IMR-90 (cell line): ENCODE measurements around the gene GALK1. TPM values are rescaled to one million over a fixed set of nuclear protein-coding genes. Genes with fewer than 3 reads are reported as not detected.

Source experiments
- ATAC-seq: fragments of 200-7000 bp; cut with Tn5 transposase; 2 replicates; pipeline ENCODE4 v1.9.1; 2020; ENCODE audit warnings: low read depth, mild to moderate bottlenecking, moderate library complexity
- BruUV-seq: library from RNA; stranded (reverse); fragments of 400-500 nt; replicated peaks from 2 replicates; lab custom pipeline; 2021; lab: Mats Ljungman, UMichigan
- CTCF ChIA-PET: fragments of 300-600 bp; formaldehyde crosslinking; extraction: SDS; loops from one replicate; lab custom pipeline; 2021; ENCODE audit warnings: antibody characterized with exemption; lab: Yijun Ruan, JAX
- POLR2A ChIA-PET: fragments of 300-600 bp; sonication (Branson Sonifier 250); formaldehyde crosslinking; loops from one replicate; lab custom pipeline; 2022; ENCODE audit warnings: antibody characterized with exemption; ENCODE audit not compliant: unreplicated experiment; lab: Charles Lee
- DNase-seq: peaks from one replicate; pipeline ENCODE4 v3.0.0; 2013
- H2AFZ ChIP-seq: replicated peaks from 2 replicates; pipeline ENCODE3; 2013; ENCODE audit warnings: low read length, mild to moderate bottlenecking; ENCODE audit not compliant: poor library complexity
- H2AK5ac ChIP-seq: 2 replicates; pipeline ENCODE4 v1.6.1; 2013; ENCODE audit warnings: low read depth, low read length, inconsistent platforms
- H2AK9ac ChIP-seq: replicated peaks from 2 replicates; pipeline ENCODE3; 2013; ENCODE audit warnings: mild to moderate bottlenecking, low read depth, low read length, moderate library complexity; ENCODE audit not compliant: poor library complexity
- H2BK120ac ChIP-seq: 2 replicates; pipeline ENCODE4 v1.6.1; 2013; ENCODE audit warnings: low read depth, low read length, inconsistent platforms
- H2BK15ac ChIP-seq: 3 replicates; pipeline ENCODE4 v1.6.1; 2013; ENCODE audit warnings: low read depth, low read length, inconsistent platforms
- H2BK20ac ChIP-seq: 2 replicates; pipeline ENCODE4 v1.6.1; 2013; ENCODE audit warnings: low read depth, mild to moderate bottlenecking, inconsistent platforms, low read length, moderate library complexity
- H2BK5ac ChIP-seq: 2 replicates; pipeline ENCODE4 v1.6.1; 2013; ENCODE audit warnings: mild to moderate bottlenecking, low read depth, low read length, inconsistent platforms; ENCODE audit not compliant: poor library complexity, severe bottlenecking
- H3K14ac ChIP-seq: replicated peaks from 2 replicates; pipeline ENCODE4 v1.6.1; 2013; ENCODE audit warnings: low read depth, low read length, inconsistent platforms
- H3K18ac ChIP-seq: 2 replicates; pipeline ENCODE4 v1.6.1; 2013; ENCODE audit warnings: low read depth, low read length, control low read depth
- H3K23ac ChIP-seq: 2 replicates; pipeline ENCODE4 v1.6.1; 2013; ENCODE audit warnings: low read depth, low read length, inconsistent platforms
- H3K27ac ChIP-seq: 2 replicates; pipeline ENCODE4 v1.5.1; 2013; ENCODE audit warnings: mild to moderate bottlenecking, control low read depth, low read length; ENCODE audit not compliant: insufficient read depth
- H3K27me3 ChIP-seq: 2 replicates; pipeline ENCODE4 v1.6.1; 2013; ENCODE audit warnings: low read length; ENCODE audit not compliant: control insufficient read depth, insufficient read depth
- H3K36me3 ChIP-seq: 2 replicates; pipeline ENCODE4 v1.6.1; 2013; ENCODE audit warnings: low read length, mixed read lengths; ENCODE audit not compliant: control insufficient read depth, insufficient read depth
- H3K4ac ChIP-seq: 2 replicates; pipeline ENCODE4 v1.6.1; 2013; ENCODE audit warnings: low read depth, low read length, inconsistent platforms
- H3K4me1 ChIP-seq: 2 replicates; pipeline ENCODE4 v1.6.1; 2013; ENCODE audit warnings: low read length, mixed read lengths; ENCODE audit not compliant: control insufficient read depth, insufficient read depth
- H3K4me2 ChIP-seq: 2 replicates; pipeline ENCODE4 v1.6.1; 2013; ENCODE audit warnings: low read depth, mild to moderate bottlenecking, control low read depth, low read length, moderate library complexity
- H3K4me3 ChIP-seq: 2 replicates; pipeline ENCODE4 v1.5.1; 2013; ENCODE audit warnings: low read depth, mild to moderate bottlenecking, control low read depth, low read length, moderate library complexity; ENCODE audit not compliant: insufficient read depth
- H3K56ac ChIP-seq: 2 replicates; pipeline ENCODE4 v1.6.1; 2013; ENCODE audit warnings: low read length, inconsistent platforms; ENCODE audit not compliant: insufficient read depth; ENCODE audit errors: extremely low read depth
- H3K79me1 ChIP-seq, 2 experiments: 2 replicates each; pipeline ENCODE4 v1.6.1; 2013; ENCODE audit warnings: low read length in 2 of 2, inconsistent platforms in 1 of 2, low read depth in 1 of 2
- H3K9ac ChIP-seq: 2 replicates; pipeline ENCODE4 v1.6.1; 2013; ENCODE audit warnings: low read depth, low read length, control low read depth
- H3K9me1 ChIP-seq: 2 replicates; pipeline ENCODE4 v1.6.1; 2013; ENCODE audit warnings: low read length, inconsistent platforms; ENCODE audit not compliant: insufficient read depth
- H3K9me3 ChIP-seq: 2 replicates; pipeline ENCODE4 v1.6.1; 2013; ENCODE audit warnings: low read length; ENCODE audit not compliant: control insufficient read depth, insufficient read depth
- H4K20me1 ChIP-seq: 2 replicates; pipeline ENCODE4 v1.6.1; 2013; ENCODE audit warnings: low read length, inconsistent platforms; ENCODE audit not compliant: insufficient read depth
- H4K5ac ChIP-seq: 2 replicates; pipeline ENCODE4 v1.6.1; 2013; ENCODE audit warnings: mild to moderate bottlenecking, low read depth, low read length, control low read depth
- H4K8ac ChIP-seq, 2 experiments: 2 replicates each; pipeline ENCODE4 v1.6.1; 2013; ENCODE audit warnings: low read depth in 2 of 2, low read length in 2 of 2, control low read depth in 1 of 2, inconsistent platforms in 1 of 2
- H4K91ac ChIP-seq: 2 replicates; pipeline ENCODE4 v1.6.1; 2013; ENCODE audit warnings: low read depth, low read length, inconsistent platforms; ENCODE audit not compliant: insufficient read depth
- CHD1 ChIP-seq: IDR thresholded peaks from 2 replicates; pipeline ENCODE4 v1.6.1; 2012; ENCODE audit warnings: low read depth, low read length, improper control_type of control experiment
- MXI1 ChIP-seq: IDR thresholded peaks from 2 replicates; pipeline ENCODE4 v1.6.1; 2012; ENCODE audit warnings: low read depth, mild to moderate bottlenecking, low read length, moderate library complexity, borderline replicate concordance
- POLR2A ChIP-seq: IDR thresholded peaks from 2 replicates; pipeline ENCODE4 v1.6.1; 2012; ENCODE audit warnings: mild to moderate bottlenecking, low read depth, low read length
- RCOR1 ChIP-seq: IDR thresholded peaks from 2 replicates; pipeline ENCODE4 v1.6.1; 2012; ENCODE audit warnings: mild to moderate bottlenecking, low read length, improper control_type of control experiment; ENCODE audit not compliant: insufficient replicate concordance
- WGBS, 2 experiments: methylation state at CpG; one replicate each; pipeline versions ENCODE4 v1.1.5 to v1.1.7; 2013; ENCODE audit warnings: missing lambda C conversion rate in 2 of 2; ENCODE audit not compliant: insufficient read length in 1 of 2; ENCODE audit errors: extremely low coverage in 2 of 2; 5-methylcytosine and 5-hydroxymethylcytosine counted together
- dilution Hi-C: fragments of 300-500 bp; cut with HindIII; formaldehyde crosslinking; loops from one replicate; pipeline ENCODE4 v1.14.3; 2018; ENCODE audit warnings: low sequenced_read_pairs; ENCODE audit not compliant: unreplicated experiment
- in situ Hi-C: fragments of 300-500 bp; cut with MboI; formaldehyde crosslinking; loops from 3 replicates; pipeline ENCODE4 v1.14.3; 2019; ENCODE audit warnings: low sequenced_read_pairs, inconsistent platforms, mixed read lengths
- intact Hi-C: fragments of 100-400 bp; cut with micrococcal nuclease; formaldehyde crosslinking; loops from 2 replicates; pipeline ENCODE4 v1.10.0; 2022
- polyA plus RNA-seq, 3 experiments: library from polyadenylated mRNA; depleted of rRNA; stranded (reverse); fragments of >200 nt; gene quantifications; 2 replicates each; pipeline ENCODE4 v1.2.3, GENCODE V29; 2012; ENCODE audit warnings: low replicate concordance in 1 of 3
- total RNA-seq: library from RNA; depleted of rRNA; stranded (reverse); fragments of >200 nt; gene quantifications from 2 replicates; pipeline ENCODE4 v1.2.3, GENCODE V29; 2012
- TF ChIP-seq, protein P1 (sequence below): fragments of 150-350 bp; IDR thresholded peaks from 2 replicates; pipeline ENCODE4 v1.6.1; 2016; ENCODE audit warnings: low read depth, mild to moderate bottlenecking, low read length, moderate library complexity, borderline replicate concordance
- TF ChIP-seq, protein P2 (sequence below): conservative IDR thresholded peaks from 2 replicates; pipeline ENCODE4 v1.5.1; 2012; ENCODE audit warnings: mild to moderate bottlenecking, low read depth, low read length, improper control_type of control experiment

The GALK1 gene
- total and polyA plus RNA-seq, 2 of the 4 experiments (the other 2 are of a cell fraction): 19.9 to 21.9 TPM

DNA sequence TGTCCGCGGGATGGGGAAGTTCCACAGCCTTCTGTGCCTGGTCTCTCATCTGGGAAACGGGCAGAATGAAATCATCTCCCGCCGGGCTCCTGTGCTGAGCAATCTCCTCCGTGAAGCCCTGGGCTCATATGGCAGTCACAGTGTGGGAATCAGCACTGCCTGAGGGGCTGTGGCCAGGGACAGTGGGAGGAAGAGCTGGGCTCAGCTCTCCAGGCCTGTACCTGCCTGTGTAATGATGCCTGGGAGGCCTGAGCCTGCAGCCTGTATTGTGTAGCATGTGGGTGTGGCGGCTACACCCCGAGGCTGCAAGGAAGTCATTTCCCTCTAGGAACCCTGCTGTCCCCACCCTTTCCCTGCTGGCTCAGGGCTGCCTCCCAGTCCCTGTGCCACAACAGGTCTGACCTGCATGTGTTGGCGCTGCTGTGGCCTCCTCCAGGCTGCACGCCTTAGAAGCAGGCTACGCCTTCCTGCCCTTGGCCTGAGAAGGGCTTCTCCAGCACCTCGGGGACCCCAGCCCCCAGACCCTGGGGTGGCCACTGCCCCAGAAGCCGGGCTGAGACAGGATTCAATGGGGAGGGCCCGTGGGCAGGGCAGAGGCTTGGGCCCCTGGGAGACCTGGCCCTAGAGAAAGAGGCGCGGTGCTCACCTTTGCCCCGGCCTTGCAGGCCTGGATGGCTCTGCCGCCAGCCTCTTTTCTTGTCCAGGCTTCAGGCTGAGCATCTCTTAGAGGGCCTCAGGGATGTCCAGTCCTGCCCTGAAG, 41.6 kb downstream of the GALK1 start:
- H3K9ac ChIP-seq: no peak overlapping the region
- ChIA-PET CTCF (no interaction called here), POLR2A (no interaction called here)
- no peak overlapping the region for H4K5ac ChIP-seq
- no peak overlapping the region for H3K18ac ChIP-seq
- H2BK120ac ChIP-seq: no peak overlapping the region
- H3K4me3 ChIP-seq: no peak overlapping the region
- H3K4ac ChIP-seq: no peak overlapping the region
- no peak overlapping the region for H3K56ac ChIP-seq
- no peaks in the 10 kb centered on the region for H3K9me3 ChIP-seq
- no peak overlapping the region for H4K8ac ChIP-seq
- WGBS, 2 experiments: 91% methylated on average over 4 of the region's 18 CpGs; no CpG with 5 or more reads in 1 of the 2 experiments
- ATAC-seq (no peak), DNase-seq (no peak)
- no peak overlapping the region for H2BK5ac ChIP-seq
- no TSS peak for BruUV-seq
- no peak overlapping the region for H2AK5ac ChIP-seq
- no peak overlapping the region for H3K14ac ChIP-seq
- no peak overlapping the region for H2AFZ ChIP-seq
- no peaks in the 10 kb centered on the region for H3K9me1 ChIP-seq
- H3K36me3 ChIP-seq: no peaks in the 10 kb centered on the region
- no peak overlapping the region for H2AK9ac ChIP-seq
- in situ Hi-C loops: no loop called here
- H3K4me2 ChIP-seq: no peak overlapping the region
- no peak overlapping the region for H3K27ac ChIP-seq
- H4K91ac ChIP-seq: no peak overlapping the region
- dilution Hi-C loops: no loop called here
- H3K79me1 ChIP-seq: no peaks in the 10 kb centered on the region
- H3K27me3 ChIP-seq: peaks cover 59% of the 10 kb centered on the region
- intact Hi-C loops: no loop called here
- H3K23ac ChIP-seq: no peak overlapping the region
- H2BK15ac ChIP-seq: no peak overlapping the region
- TF ChIP-seq CHD1 (no peak), RCOR1 (no peak), MXI1 (no peak), POLR2A (no peak)
- TF ChIP-seq, protein P1, sequence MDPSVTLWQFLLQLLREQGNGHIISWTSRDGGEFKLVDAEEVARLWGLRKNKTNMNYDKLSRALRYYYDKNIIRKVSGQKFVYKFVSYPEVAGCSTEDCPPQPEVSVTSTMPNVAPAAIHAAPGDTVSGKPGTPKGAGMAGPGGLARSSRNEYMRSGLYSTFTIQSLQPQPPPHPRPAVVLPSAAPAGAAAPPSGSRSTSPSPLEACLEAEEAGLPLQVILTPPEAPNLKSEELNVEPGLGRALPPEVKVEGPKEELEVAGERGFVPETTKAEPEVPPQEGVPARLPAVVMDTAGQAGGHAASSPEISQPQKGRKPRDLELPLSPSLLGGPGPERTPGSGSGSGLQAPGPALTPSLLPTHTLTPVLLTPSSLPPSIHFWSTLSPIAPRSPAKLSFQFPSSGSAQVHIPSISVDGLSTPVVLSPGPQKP: no peak
- TF ChIP-seq, protein P2, sequence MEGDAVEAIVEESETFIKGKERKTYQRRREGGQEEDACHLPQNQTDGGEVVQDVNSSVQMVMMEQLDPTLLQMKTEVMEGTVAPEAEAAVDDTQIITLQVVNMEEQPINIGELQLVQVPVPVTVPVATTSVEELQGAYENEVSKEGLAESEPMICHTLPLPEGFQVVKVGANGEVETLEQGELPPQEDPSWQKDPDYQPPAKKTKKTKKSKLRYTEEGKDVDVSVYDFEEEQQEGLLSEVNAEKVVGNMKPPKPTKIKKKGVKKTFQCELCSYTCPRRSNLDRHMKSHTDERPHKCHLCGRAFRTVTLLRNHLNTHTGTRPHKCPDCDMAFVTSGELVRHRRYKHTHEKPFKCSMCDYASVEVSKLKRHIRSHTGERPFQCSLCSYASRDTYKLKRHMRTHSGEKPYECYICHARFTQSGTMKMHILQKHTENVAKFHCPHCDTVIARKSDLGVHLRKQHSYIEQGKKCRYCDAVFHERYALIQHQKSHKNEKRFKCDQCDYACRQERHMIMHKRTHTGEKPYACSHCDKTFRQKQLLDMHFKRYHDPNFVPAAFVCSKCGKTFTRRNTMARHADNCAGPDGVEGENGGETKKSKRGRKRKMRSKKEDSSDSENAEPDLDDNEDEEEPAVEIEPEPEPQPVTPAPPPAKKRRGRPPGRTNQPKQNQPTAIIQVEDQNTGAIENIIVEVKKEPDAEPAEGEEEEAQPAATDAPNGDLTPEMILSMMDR: no peak
- H4K20me1 ChIP-seq: no peaks in the 10 kb centered on the region
- no peaks in the 10 kb centered on the region for H3K4me1 ChIP-seq
- no peak overlapping the region for H2BK20ac ChIP-seq
